ENCODE measurements around the gene METTL6.
"Not testable (repeated sequence)": the region's sequence is repeated elsewhere in the genome, so short reads cannot be mapped to it uniquely, and the experiment has no call there.

The METTL6 gene

GRCh38 chr3:15364078-15364477 lies 63.3 kb downstream of the METTL6 start:
- not testable (repeated sequence) for DNase-seq (ENCODE audit: low spot score)

- DNase-seq (ENCODE audit: low spot score): no peak
Measured at GRCh38 chr3:15361494-15362214, 65.7 kb downstream of the METTL6 start.

- DNase-seq (ENCODE audit: low spot score): no peak
Measured at GRCh38 chr3:15360788-15361493, 66.4 kb downstream of the METTL6 start.
